Left lung (tissue), 10 donors: ENCODE measurements around the gene RAPGEF5. TPM values are rescaled to one million over a fixed set of nuclear protein-coding genes. Genes with fewer than 3 reads are reported as not detected.

Experiments
- ATAC-seq: fragments of 200-7000 bp; cut with Tn5 transposase; one replicate; pipeline ENCODE4 v1.9.1; 2020; ENCODE audit warnings: moderate library complexity
- DNase-seq, 4 donors: peaks; one replicate each; pipeline ENCODE4 v3.0.0-alpha.2; 2013 to 2020
- H3K27ac ChIP-seq, 2 donors: fragments of 200-600 bp; sonication (generic) in 1 of 2; one replicate each; pipeline versions ENCODE4 v1.5.0 to v1.8.0; 2020 to 2021
- H3K27me3 ChIP-seq, 2 donors: fragments of 200-600 bp; sonication (generic) in 1 of 2; one replicate each; pipeline versions ENCODE4 v1.5.0 to v1.8.0; 2020 to 2021
- H3K36me3 ChIP-seq, 2 donors: fragments of 200-600 bp; sonication (generic) in 1 of 2; one replicate each; pipeline versions ENCODE4 v1.5.0 to v1.8.0; 2020 to 2021
- H3K4me1 ChIP-seq, 2 donors: fragments of 200-600 bp; one replicate each; pipeline ENCODE4 v1.8.0; 2021
- H3K4me3 ChIP-seq, 2 donors: fragments of 200-600 bp; sonication (generic) in 1 of 2; one replicate each; pipeline versions ENCODE4 v1.5.0 to v1.8.0; 2020 to 2021; ENCODE audit warnings: mild to moderate bottlenecking in 1 of 2
- H3K9me3 ChIP-seq, 2 donors: fragments of 200-600 bp; sonication (generic) in 1 of 2; one replicate each; pipeline versions ENCODE4 v1.5.0 to v1.8.0; 2020 to 2021
- CTCF ChIP-seq, 2 donors: fragments of 200-600 bp; sonication (generic) in 1 of 2; IDR thresholded peaks; one replicate each; pipeline versions ENCODE4 v1.5.0 to v1.8.0; 2021; ENCODE audit warnings: antibody characterized with exemption in 2 of 2
- intact Hi-C, 2 donors: fragments of 100-400 bp; cut with DNase I; formaldehyde crosslinking; loops; one replicate each; pipeline versions ENCODE4 v1.11.2 to v1.14.2; 2022
- polyA plus RNA-seq, 6 donors: library from polyadenylated mRNA; unstranded; fragments of 120-200 nt; gene quantifications; one replicate each; pipeline ENCODE4 v1.2.1, GENCODE V29; 2013; ENCODE audit not compliant: insufficient read length in 6 of 6
- total RNA-seq, 2 donors: library from RNA; stranded (reverse); fragmentation: NEBNext Ultra II Directional; extraction: Animal tissue kit (Norgen Biotek cat#: 25700); gene quantifications; one replicate each; pipeline ENCODE4 v1.2.1, GENCODE V29; 2021
- donor health status: DM: no; HTN: yes; CAD: no.
- donor health status: DM: no; HTN: no; CAD: no.

Gene RAPGEF5
- total and polyA plus RNA-seq, 8 donors: 44.2 to 98.7 (median 81.7) TPM

DNA sequence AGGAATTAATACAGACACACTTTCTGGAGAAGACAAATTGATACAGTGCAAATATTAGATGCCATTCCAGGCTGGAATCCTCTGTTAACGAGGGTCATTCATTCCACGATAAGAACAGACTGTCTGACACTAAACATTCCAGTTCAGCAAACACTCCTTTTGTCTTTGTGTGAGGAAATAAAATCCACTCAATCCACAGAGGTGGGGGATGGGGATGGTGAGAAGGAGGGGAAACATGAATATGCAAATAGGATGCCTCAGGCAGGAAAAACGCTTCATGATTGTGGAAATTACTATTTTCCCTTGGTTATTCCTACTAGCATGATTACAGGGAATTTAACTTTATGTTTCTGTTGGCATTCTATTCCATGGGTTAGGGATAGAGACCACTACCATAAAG is 214.4 kb downstream of the RAPGEF5 start:
- H3K27me3 ChIP-seq: no peaks in the 10 kb centered on the region

DNA sequence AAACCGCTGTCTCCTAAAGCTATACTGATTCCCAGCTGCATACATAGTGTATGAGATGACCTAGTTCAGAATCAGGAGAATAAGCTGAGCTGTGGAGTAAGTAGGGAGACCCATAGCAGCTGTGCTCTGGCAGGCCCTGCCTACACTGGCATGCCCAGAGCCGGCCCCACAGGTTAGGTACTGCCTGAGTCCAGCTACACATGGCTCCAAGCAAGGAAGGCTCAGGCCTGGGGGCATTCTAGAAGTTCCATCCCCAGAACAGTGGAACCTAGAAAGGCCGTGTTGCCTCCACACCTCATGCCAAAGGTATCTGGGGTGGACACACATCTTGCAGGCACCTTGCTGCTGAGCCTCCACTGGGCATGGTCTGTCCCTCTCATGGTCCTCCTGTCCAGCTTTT is 215.6 kb downstream of the RAPGEF5 start:
- Histone ChIP-seq H3K36me3 (peaks cover 0 to 40% of the 10 kb centered on the region in 2 donors), H3K4me3 (no peak overlapping the region), H3K4me1 (no peaks in the 10 kb centered on the region), H3K9me3 (no peaks in the 10 kb centered on the region), H3K27ac (no peak overlapping the region), H3K27me3 (no peaks in the 10 kb centered on the region)
- intact Hi-C loops: no loop called here
- ATAC-seq: peak; percentile 5
- DNase-seq: no peak
- TF ChIP-seq CTCF (IDR thresholded peaks at IDR 0.05): no peak

More for the DNA sequence above, 214.4 kb downstream of the RAPGEF5 start:
- intact Hi-C loops: no loop called here
- H3K4me1 ChIP-seq: peaks cover 0 to 9% of the 10 kb centered on the region in 2 donors
- ATAC-seq (no peak), DNase-seq (no peak)
- H3K9me3 ChIP-seq: no peaks in the 10 kb centered on the region
- peaks cover 0 to 39% of the 10 kb centered on the region in 2 donors for H3K36me3 ChIP-seq
- H3K4me3 ChIP-seq: no peak overlapping the region
- no peak overlapping the region for H3K27ac ChIP-seq
- no peak for TF ChIP-seq CTCF (IDR thresholded peaks at IDR 0.05)

- peak; percentile 51 for ATAC-seq
- Histone ChIP-seq H3K27ac (no peak overlapping the region), H3K4me3 (no peak overlapping the region), H3K4me1 (no peaks in the 10 kb centered on the region), H3K9me3 (no peaks in the 10 kb centered on the region), H3K36me3 (peaks cover 0 to 47% of the 10 kb centered on the region in 2 donors), H3K27me3 (no peaks in the 10 kb centered on the region)
- no peak for TF ChIP-seq CTCF (IDR thresholded peaks at IDR 0.05)
- intact Hi-C loops: no loop called here
- no peak for DNase-seq
Measured at GRCh38 chr7:22140578-22140977, 216.4 kb downstream of the RAPGEF5 start.

DNA sequence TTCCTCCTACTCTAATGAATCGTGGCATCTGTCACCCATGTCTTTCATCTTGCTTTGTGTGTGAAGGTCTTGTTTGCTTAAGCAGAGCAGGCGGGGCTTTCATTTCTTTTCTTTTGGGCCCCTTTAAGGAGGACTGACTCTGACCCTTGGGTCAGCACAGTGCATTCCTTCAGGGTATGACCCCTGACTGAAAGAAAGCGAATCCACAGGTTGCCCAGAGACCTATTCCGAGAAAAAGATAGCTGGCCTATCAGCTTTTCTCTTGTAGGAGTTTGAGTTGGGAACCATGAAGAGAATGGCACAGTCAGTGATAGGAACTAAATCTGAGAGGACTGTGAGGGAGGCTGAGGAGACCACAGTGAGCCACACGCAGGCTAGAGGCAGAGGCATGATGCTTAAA is 218.1 kb downstream of the RAPGEF5 start:
- Histone ChIP-seq H3K27ac (no peak overlapping the region), H3K36me3 (peaks cover 0 to 49% of the 10 kb centered on the region in 2 donors), H3K4me3 (no peak overlapping the region), H3K27me3 (no peaks in the 10 kb centered on the region), H3K9me3 (no peaks in the 10 kb centered on the region), H3K4me1 (no peaks in the 10 kb centered on the region)
- intact Hi-C loops: no loop called here
- ATAC-seq: no peak
- no peak for DNase-seq
- no peak for TF ChIP-seq CTCF (IDR thresholded peaks at IDR 0.05)

DNA sequence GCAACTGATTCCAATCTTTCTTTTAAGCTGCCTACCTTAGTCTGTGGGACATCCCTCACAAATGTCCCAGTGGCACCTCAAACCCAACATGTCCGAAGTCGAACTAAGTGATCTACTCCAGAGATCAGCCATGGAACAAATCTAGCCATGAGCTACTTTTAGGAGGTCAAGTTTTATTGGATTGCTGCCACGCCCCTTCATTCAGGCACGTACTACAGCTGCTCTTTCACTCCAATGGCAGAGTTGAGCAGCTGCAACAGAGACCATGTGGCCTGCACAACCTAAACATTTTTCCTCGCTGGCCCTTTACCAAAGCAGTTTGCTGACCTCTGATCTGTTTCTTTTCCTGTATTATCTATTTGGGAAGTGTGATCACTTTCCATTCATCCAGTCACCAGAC is 218.8 kb downstream of the RAPGEF5 start:
- Histone ChIP-seq H3K27ac (no peak overlapping the region), H3K27me3 (no peaks in the 10 kb centered on the region), H3K4me3 (no peak overlapping the region), H3K9me3 (no peaks in the 10 kb centered on the region), H3K36me3 (peaks cover 0 to 45% of the 10 kb centered on the region in 2 donors), H3K4me1 (no peaks in the 10 kb centered on the region)
- ATAC-seq (peak; percentile 27), DNase-seq (no peak)
- TF ChIP-seq CTCF (IDR thresholded peaks at IDR 0.05): no peak
- intact Hi-C loops: no loop called here
